HUES64 (cell line): ENCODE measurements around the gene CALHM6. TPM values are rescaled to one million over a fixed set of nuclear protein-coding genes. Genes with fewer than 3 reads are reported as not detected.

Experiments used
- H3K27ac ChIP-seq: 2 replicates; pipeline ENCODE4 v1.7.0; 2013; ENCODE audit warnings: low read depth, low read length, inconsistent platforms
- H3K27me3 ChIP-seq: 2 replicates; pipeline ENCODE4 v1.6.1; 2013; ENCODE audit warnings: mild to moderate bottlenecking, low read length; ENCODE audit not compliant: insufficient read depth
- H3K36me3 ChIP-seq: 2 replicates; pipeline ENCODE4 v1.6.1; 2013; ENCODE audit warnings: mild to moderate bottlenecking, low read length; ENCODE audit not compliant: insufficient read depth
- H3K4me1 ChIP-seq: 2 replicates; pipeline ENCODE4 v1.6.1; 2013; ENCODE audit warnings: mild to moderate bottlenecking, low read length, moderate library complexity; ENCODE audit not compliant: insufficient read depth
- H3K4me3 ChIP-seq: 2 replicates; pipeline ENCODE4 v1.5.1; 2013; ENCODE audit warnings: mild to moderate bottlenecking, low read length, moderate library complexity
- H3K9ac ChIP-seq: 2 replicates; pipeline ENCODE4 v1.6.1; 2013; ENCODE audit warnings: mild to moderate bottlenecking, low read depth, low read length
- H3K9me3 ChIP-seq: 2 replicates; pipeline ENCODE4 v1.6.1; 2013; ENCODE audit warnings: low read depth, low read length; ENCODE audit not compliant: insufficient read depth
- WGBS: fragments of 150-250, 120-280 bp; methylation state at CpG from one replicate; pipeline ENCODE4 v1.1.7; 2013; ENCODE audit warnings: missing lambda C conversion rate; 5-methylcytosine and 5-hydroxymethylcytosine counted together
- polyA plus RNA-seq, 2 experiments: library from polyadenylated mRNA; stranded (reverse); fragments of 50-300 nt; gene quantifications; one replicate each; pipeline ENCODE4 v1.2.3, GENCODE V29; 2013

CALHM6 gene
- 1.7 TPM for polyA plus RNA-seq (2013, experiment 1 of 2)
- 2.0 TPM for polyA plus RNA-seq (2013, experiment 2 of 2)

DNA sequence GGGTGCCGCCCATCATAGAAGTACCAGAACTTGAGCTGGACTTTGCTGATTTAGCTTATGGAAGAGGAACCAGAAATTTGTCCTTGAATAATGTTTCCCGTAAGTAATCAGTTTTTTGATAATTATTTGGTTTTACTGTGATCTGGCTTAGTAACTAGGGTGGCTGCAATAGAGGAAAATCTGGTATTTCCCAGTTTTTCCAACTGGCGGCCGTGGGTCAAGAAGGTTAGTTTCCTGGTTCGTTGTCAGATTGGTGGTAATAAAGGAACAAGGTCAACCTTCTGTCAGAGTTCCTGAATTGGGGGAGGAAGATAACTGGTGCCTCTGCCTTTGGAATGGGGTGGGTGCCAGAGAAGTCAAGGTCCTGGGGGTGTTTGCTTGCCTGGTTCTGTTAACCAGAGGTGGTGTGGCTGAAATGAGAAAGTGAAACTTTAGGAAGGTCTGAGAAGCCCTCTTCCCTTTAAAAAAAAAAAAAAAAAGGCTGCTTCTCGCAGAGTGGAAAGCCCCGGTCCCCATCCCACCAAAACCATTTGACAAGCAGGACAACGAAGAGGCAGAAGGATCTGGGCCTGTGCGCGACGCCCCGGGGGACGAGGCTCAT lies at the start of gene CALHM6:
TSS of gene CALHM6 (plus strand) at position 45 of the 601 bp plus-strand sequence. CDS start at position 600, 555 bp downstream.
- 45% methylated on average over 13 of the region's 13 CpGs for WGBS
- Histone ChIP-seq H3K9ac (peak within 1 kb of the TSS; percentile 73), H3K4me1 (peaks cover 17% of the 10 kb centered on the region; the same call in 1 of the 2 replicates), H3K27me3 (peaks cover 63% of the 10 kb centered on the region), H3K27ac (no peak within 1 kb of the TSS), H3K9me3 (no peaks in the 10 kb centered on the region), H3K36me3 (no peaks in the 10 kb centered on the region), H3K4me3 (peak within 1 kb of the TSS; percentile 56)

DNA sequence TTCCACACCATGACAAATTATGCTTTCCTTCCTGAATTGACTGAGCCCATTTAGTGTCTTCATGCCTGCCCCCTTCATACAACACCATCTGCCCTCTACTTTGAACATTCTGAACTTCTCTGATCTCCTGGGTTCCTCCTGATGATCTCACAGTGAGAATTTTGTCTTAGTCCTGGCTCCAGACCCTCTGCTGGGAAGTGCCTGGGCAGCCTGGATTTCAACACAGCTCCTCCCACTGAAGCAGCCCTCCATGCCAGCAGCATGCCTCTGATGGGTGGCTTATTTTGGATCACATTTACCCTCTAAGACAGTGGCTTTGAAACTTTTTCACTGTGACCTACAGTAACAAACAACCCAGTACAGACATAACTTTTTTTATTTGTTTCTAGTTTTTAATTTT lies 48.9 kb upstream of the CALHM6 start:
- Histone ChIP-seq H3K27ac (no peak overlapping the region), H3K9ac (no peak overlapping the region), H3K4me1 (peaks cover 18% of the 10 kb centered on the region), H3K9me3 (no peaks in the 10 kb centered on the region), H3K36me3 (peaks cover 6% of the 10 kb centered on the region; the same call in 1 of the 2 replicates), H3K27me3 (no peaks in the 10 kb centered on the region), H3K4me3 (no peak overlapping the region)

DNA sequence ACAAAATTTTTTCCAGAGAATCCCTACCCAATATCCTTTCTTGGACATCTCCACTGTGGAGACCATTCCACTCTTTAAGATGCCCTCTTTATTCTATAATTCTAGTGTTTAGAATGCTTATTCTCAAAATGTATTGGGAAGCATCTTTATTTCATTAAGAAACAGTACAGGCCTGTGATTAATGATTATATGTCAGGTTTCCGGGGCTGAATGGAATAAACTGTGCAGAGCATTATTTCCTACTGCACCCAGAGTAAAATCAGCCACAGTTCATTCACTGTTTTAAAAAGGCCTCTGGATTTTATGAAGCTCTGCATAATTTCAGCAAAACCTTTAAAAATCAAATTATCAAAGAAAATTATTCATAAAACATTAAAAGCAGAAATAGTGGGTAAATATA lies 47.8 kb upstream of the CALHM6 start:
- Histone ChIP-seq H3K27ac (no peak overlapping the region), H3K4me3 (no peak overlapping the region), H3K9me3 (no peaks in the 10 kb centered on the region), H3K4me1 (peaks cover 18% of the 10 kb centered on the region), H3K27me3 (no peaks in the 10 kb centered on the region), H3K9ac (no peak overlapping the region), H3K36me3 (peaks cover 6% of the 10 kb centered on the region; the same call in 1 of the 2 replicates)
- WGBS, result 100% methylated on average over 1 of the region's 1 CpG

DNA sequence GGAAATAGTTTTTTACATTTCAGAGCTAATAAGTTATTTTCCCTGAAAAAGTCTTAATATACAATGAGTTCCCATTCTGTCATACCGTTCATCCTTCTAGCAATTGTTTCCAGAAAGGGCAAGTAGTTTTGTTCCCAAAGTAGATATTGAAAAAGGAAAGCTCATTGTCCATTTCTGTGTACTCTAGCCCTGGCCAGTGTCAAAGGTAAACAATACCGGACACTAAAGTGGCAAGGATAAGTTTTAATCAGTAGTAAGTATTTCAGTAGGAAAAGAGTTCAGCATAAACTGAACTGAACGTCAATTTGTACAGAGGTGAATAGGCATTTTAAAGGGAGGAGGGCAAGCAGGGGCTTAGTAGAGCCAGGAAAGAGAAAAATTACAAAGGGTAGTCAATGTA lies 43.5 kb upstream of the CALHM6 start:
- Histone ChIP-seq H3K27ac (no peak overlapping the region), H3K9me3 (no peaks in the 10 kb centered on the region), H3K4me1 (peaks cover 19% of the 10 kb centered on the region), H3K4me3 (no peak overlapping the region), H3K9ac (no peak overlapping the region), H3K36me3 (no peaks in the 10 kb centered on the region), H3K27me3 (no peaks in the 10 kb centered on the region)
- WGBS, result 95% methylated on average over 3 of the region's 3 CpGs

DNA sequence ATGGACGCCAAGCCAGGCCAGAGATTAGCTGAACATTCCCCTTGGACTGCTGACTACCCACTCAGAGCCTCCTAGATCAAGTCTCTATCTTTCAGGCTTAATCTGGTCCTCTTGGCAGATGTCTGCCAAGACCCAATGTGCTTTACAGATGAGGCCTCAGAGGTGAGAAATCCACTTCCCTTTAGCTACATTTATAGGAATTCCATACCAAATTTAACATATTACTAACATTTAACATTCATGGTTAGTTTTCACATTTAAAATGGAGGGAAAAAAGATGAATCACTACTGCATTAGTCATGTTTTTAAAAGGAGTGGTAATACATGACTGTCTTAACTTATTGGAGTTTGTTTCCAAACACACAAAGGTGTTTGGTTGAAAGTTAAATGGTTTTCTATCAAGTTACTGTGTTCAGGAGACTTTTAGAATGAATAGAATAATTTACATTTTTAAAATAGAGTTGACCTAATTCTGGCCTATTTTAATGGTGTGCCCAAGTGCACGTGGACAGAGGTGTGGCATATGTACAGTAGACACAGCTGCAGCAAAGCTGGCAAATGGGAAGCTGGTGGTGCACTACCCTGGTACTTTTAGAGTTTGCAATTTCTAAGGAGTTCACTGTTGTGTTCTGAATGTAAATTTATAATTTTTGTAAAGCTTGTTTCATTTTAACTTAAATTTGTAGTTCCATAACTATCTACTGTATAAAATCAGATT lies 41.9 kb upstream of the CALHM6 start:
- Histone ChIP-seq H3K27me3 (no peaks in the 10 kb centered on the region), H3K9ac (no peak overlapping the region), H3K4me3 (no peak overlapping the region), H3K36me3 (no peaks in the 10 kb centered on the region), H3K4me1 (peaks cover 19% of the 10 kb centered on the region), H3K27ac (no peak overlapping the region), H3K9me3 (no peaks in the 10 kb centered on the region)
- WGBS, result 92% methylated on average over 2 of the region's 2 CpGs

DNA sequence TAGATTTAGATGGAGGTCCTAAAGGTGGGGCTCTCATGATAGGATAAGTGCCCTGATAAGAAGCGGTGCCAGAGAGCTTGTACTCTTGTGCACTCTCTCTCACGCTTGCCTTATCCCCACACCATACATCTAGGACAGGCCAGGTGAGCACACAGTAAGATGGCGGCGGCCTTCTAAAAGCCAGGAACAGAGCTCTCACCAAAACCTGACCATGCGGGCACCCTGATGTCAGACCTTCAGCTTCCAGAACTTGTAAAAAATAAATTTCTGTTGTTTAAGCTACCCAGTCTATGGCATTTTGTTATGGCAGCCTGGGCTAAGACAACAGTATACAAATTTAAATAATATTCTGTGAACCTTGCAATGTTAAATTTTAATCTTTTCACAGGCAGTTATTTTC lies 40.8 kb upstream of the CALHM6 start:
- no peak overlapping the region for H3K4me3 ChIP-seq
- H3K4me1 ChIP-seq, result peaks cover 23% of the 10 kb centered on the region
- WGBS, result 95% methylated on average over 5 of the region's 5 CpGs
- H3K36me3 ChIP-seq, result no peaks in the 10 kb centered on the region
- H3K9ac ChIP-seq, result no peak overlapping the region
- no peak overlapping the region for H3K27ac ChIP-seq
- H3K27me3 ChIP-seq, result no peaks in the 10 kb centered on the region
- H3K9me3 ChIP-seq, result no peaks in the 10 kb centered on the region

DNA sequence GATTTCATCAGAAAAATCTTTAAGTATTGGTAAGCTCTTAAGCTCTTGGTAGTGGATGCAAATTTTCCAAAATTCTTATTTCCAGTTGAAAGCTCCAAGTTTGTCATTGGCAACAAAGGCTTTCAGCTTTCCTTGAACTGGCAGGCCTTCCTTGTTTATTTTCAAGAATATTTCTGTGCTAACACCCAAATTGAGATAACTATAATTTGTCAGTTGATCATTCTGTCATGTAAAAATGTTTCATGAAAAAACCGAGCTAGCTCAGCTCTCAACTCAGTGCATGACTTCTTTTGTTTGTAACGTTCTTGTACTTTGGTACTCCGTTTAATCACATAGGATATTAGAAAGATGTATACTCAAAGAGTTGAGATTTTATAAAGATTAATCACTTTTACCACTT lies 38.9 kb upstream of the CALHM6 start:
- no peak overlapping the region for H3K4me3 ChIP-seq
- H3K9me3 ChIP-seq, result no peaks in the 10 kb centered on the region
- peaks cover 13% of the 10 kb centered on the region for H3K36me3 ChIP-seq
- H3K27me3 ChIP-seq, result no peaks in the 10 kb centered on the region
- H3K4me1 ChIP-seq, result peaks cover 17% of the 10 kb centered on the region
- WGBS, result 92% methylated on average over 2 of the region's 3 CpGs
- no peak overlapping the region; the same call in 1 of the 2 replicates for H3K27ac ChIP-seq
- H3K9ac ChIP-seq, result no peak overlapping the region

DNA sequence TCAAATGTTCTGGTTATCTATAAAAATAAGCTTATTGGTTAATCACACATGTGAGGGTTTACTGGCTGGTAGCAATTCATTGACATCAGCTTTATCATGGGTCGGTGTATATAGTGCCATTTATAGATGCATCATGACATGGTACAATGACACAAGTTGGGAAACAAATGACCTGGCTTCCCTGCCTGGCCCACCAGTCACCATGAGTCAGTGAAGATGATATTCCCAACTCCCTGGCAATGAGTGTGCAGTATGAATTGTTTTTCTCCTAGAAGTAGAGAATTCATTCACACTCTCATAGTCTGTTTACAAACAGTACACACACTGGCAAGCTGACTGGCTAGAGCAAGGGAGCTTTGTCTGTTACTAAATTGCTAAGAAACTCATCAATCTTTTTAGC lies 37.2 kb upstream of the CALHM6 start:
- Histone ChIP-seq H3K27ac (no peak overlapping the region), H3K9me3 (no peaks in the 10 kb centered on the region), H3K9ac (no peak overlapping the region), H3K4me3 (no peak overlapping the region), H3K27me3 (no peaks in the 10 kb centered on the region), H3K36me3 (peaks cover 27% of the 10 kb centered on the region), H3K4me1 (peaks cover 17% of the 10 kb centered on the region)
- 98% methylated on average over 1 of the region's 1 CpG for WGBS

DNA sequence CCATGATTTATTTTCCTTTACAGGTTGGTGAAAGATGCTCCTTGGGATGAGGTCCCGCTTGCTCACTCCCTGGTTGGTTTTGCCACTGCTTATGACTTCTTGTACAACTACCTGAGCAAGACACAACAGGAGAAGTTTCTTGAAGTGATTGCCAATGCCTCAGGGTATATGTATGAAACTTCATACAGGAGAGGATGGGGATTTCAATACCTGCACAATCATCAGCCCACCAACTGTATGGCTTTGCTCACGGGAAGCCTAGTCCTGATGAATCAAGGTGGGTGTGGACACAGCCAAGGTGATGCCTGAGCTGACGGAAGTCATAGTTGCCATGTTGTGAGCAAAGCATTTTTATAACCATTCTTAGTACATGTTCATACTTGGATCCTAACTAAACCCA lies 34.6 kb upstream of the CALHM6 start:
- WGBS, result 100% methylated on average over 3 of the region's 3 CpGs
- peaks cover 22% of the 10 kb centered on the region for H3K4me1 ChIP-seq
- no peaks in the 10 kb centered on the region for H3K27me3 ChIP-seq
- H3K27ac ChIP-seq, result no peak overlapping the region
- peaks cover 43% of the 10 kb centered on the region for H3K36me3 ChIP-seq
- H3K4me3 ChIP-seq, result no peak overlapping the region
- no peak overlapping the region for H3K9ac ChIP-seq
- H3K9me3 ChIP-seq, result no peaks in the 10 kb centered on the region

DNA sequence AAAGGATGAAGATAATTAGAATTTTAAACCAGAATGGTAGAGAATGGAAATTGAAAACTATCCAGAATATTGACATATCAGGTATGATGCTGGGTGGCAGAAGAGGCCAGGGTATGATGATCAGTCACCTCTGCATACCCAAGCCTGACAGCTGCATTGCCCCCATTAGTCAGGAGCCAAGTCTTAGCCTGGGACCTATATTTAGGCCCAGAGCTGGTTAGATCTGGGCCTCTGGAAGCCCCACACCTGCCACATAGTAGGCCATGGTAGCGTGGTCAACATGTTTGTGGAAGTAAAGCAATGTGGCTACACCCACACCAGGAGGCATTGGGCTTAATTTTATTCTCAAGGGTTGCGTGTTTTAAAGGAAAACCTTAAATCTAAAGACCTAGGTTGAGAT lies 32.1 kb upstream of the CALHM6 start:
- WGBS, result 98% methylated on average over 2 of the region's 2 CpGs
- peaks cover 55% of the 10 kb centered on the region for H3K36me3 ChIP-seq

DNA sequence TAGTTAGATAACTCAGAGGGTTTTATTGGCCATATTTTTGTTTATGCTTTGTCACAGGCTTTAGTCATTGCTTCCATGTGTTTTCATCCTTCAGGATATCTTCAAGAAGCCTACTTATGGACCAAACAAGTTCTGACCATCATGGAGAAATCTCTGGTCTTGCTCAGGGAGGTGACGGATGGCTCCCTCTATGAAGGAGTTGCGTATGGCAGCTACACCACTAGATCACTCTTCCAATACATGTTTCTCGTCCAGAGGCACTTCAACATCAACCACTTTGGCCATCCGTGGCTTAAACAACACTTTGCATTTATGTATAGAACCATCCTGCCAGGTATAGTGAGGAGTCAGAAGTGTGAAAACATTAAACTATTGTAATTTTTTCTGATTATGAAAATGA lies 30.3 kb upstream of the CALHM6 start:
- no peaks in the 10 kb centered on the region for H3K9me3 ChIP-seq
- H3K4me1 ChIP-seq, result peaks cover 24% of the 10 kb centered on the region
- 96% methylated on average over 3 of the region's 4 CpGs for WGBS
- H3K4me3 ChIP-seq, result no peak overlapping the region
- peaks cover 65% of the 10 kb centered on the region for H3K36me3 ChIP-seq
- no peak overlapping the region for H3K27ac ChIP-seq
- no peak overlapping the region for H3K9ac ChIP-seq
- no peaks in the 10 kb centered on the region for H3K27me3 ChIP-seq

More for the DNA sequence above, 32.1 kb upstream of the CALHM6 start:
- Histone ChIP-seq H3K4me3 (no peak overlapping the region), H3K4me1 (peaks cover 34% of the 10 kb centered on the region), H3K27me3 (no peaks in the 10 kb centered on the region), H3K9ac (no peak overlapping the region), H3K9me3 (no peaks in the 10 kb centered on the region), H3K27ac (no peak overlapping the region)
